Mammary epithelial cell (primary cell): ENCODE results near the gene RALGAPA2.

Source experiments
- CTCF ChIP-seq, 2 donors: IDR thresholded peaks in 1 of 2; conservative IDR thresholded peaks in 1 of 2; 2 replicates each; pipeline ENCODE4 v1.5.1; 2011 to 2012; ENCODE audit warnings: inconsistent platforms in 2 of 2, low read length in 2 of 2, mild to moderate bottlenecking in 2 of 2, control low read depth in 1 of 2, low read depth in 1 of 2; ENCODE audit not compliant: insufficient read depth in 1 of 2; ENCODE audit errors: extremely low read depth in 1 of 2
- EZH2 ChIP-seq: IDR thresholded peaks from 2 replicates; pipeline ENCODE4 v1.6.1; 2012; ENCODE audit warnings: low read length, inconsistent platforms, borderline replicate concordance

- TF ChIP-seq CTCF (conservative IDR thresholded peaks at IDR 0.05 in 1 of 2, IDR thresholded peaks at IDR 0.05 in 1 of 2; ENCODE audit: extremely low read depth in 1 of 2, insufficient read depth in 1 of 2, low read depth in 1 of 2, low read length in 2 of 2) (no peak), EZH2 (no peak)
These were observed 238.8 kb downstream of the RALGAPA2 start for GRCh38 chr20:20473657-20474056.
